Eye (tissue), 1 donor: ENCODE results near the gene CACNA1E.

Source experiments
- DNase-seq: peaks from one replicate; pipeline ENCODE4 v3.0.0-alpha.2; 2015

The CACNA1E gene

GRCh38 chr1:181485287-181486097, 2.2 kb downstream of the CACNA1E start:
- DNase-seq = peak; percentile 80

DNA sequence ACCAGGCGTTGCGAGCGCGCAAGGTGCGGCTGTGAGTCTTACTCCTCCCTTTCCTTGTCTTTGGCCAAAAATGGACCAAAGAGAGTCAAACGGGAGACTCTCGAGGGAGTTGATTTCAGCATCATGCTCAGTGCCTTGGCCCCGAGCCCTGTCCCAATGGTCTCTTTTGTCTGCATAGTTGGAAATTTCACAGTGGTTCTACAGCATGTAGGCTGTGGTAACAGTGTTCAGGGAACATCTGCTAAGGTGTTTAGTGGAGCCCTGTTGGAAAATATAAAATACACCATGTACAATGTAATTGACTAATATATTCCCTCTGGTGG, 2.7 kb downstream of the CACNA1E start:
- DNase-seq = no peak

DNA sequence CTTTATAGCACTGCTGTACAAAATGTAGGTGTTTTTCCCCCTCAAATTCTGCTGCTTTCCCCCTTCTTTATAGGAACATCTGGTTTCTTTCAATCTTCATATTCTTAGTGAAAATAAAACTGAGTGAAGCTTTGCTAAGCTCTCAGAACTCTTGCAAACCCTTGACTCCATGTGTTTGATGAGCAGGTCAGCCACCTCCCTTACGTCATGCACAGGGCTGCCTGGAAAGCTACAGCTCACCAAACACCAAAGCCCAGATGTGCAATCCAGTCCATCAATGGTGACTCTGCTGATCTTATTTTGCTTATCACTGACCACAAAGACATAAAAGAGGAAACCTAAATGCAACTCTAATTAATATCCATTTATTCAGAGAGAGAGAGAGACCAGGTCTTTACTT, 5.5 kb downstream of the CACNA1E start:
- no peak for DNase-seq

- no peak for DNase-seq
Measured at GRCh38 chr1:181490276-181490675, 7.0 kb downstream of the CACNA1E start.

GRCh38 chr1:181490740-181491712, 7.7 kb downstream of the CACNA1E start:
- DNase-seq = peak; percentile 43

- no peak for DNase-seq
Measured at GRCh38 chr1:181493166-181493565, 9.8 kb downstream of the CACNA1E start.

- no peak for DNase-seq
Measured at GRCh38 chr1:181493885-181494284, 10.6 kb downstream of the CACNA1E start.

GRCh38 chr1:181496759-181497158, 13.4 kb downstream of the CACNA1E start:
- no peak for DNase-seq

GRCh38 chr1:181497870-181498269, 14.6 kb downstream of the CACNA1E start:
- no peak for DNase-seq

DNA sequence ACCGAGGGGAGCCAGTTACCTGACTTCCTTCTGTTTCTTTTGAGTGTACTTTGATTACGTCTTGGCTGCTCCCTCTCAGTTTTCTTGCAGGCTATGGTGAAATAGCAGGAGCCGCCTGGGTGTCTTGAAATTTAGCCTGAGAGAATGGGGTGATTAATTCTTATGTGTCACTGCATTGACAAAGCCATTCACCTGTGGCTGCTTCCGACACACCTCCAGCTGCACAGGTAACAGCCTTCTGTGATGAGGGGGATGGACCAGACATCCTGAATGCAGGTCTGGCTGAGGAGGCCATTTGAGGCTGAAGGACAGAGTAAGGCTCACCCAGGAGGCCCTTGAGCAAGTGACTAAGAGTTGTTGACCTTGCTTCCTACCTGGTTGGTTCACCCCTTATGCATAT, 16.5 kb downstream of the CACNA1E start:
- no peak for DNase-seq

- no peak for DNase-seq
Measured at GRCh38 chr1:181500636-181501035, 17.3 kb downstream of the CACNA1E start.

DNA sequence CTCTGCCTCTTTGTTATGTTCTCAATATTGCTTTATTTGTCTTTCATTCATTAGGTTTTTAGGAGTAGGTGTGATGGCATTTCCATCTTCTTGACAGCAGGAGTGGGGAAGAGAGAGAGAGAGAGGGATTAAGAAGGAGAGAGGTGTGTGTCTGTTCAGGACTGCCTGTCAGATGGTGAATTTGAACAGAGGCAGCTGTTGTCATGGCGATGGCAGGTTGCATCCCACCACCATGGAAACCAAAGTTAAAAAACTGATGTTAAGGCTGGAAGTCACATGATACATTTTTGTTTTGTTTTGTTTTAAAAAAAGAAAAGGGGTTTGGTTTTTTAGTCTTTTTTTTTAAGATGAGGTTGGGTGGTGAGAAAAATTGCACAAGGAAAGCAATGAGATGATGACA, 18.3 kb downstream of the CACNA1E start:
- DNase-seq = no peak

- DNase-seq = no peak
Measured at GRCh38 chr1:181503171-181503810, 20.0 kb downstream of the CACNA1E start.

DNA sequence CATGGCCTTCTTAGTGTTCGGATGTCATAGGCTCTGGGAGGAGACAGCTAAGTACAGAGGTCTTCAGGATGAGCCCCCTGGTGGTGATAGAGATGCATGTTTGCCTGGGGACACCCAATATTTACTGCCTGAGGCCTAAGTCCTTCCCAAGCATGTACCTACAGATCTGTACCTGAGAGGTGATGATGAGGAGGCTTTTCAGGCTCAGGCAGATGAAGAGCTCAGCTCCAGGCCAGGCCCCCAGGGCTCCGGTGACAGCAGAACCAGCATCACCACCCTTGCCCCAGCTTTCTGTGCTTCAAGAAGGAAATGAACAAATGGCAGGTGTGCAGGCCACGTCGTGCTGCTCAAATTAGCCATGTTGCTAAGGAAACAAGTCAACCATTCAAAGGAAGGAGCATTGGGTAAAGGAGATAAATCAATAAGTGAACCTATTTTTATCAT, 21.1 kb downstream of the CACNA1E start:
- DNase-seq = peak; percentile 63

DNA sequence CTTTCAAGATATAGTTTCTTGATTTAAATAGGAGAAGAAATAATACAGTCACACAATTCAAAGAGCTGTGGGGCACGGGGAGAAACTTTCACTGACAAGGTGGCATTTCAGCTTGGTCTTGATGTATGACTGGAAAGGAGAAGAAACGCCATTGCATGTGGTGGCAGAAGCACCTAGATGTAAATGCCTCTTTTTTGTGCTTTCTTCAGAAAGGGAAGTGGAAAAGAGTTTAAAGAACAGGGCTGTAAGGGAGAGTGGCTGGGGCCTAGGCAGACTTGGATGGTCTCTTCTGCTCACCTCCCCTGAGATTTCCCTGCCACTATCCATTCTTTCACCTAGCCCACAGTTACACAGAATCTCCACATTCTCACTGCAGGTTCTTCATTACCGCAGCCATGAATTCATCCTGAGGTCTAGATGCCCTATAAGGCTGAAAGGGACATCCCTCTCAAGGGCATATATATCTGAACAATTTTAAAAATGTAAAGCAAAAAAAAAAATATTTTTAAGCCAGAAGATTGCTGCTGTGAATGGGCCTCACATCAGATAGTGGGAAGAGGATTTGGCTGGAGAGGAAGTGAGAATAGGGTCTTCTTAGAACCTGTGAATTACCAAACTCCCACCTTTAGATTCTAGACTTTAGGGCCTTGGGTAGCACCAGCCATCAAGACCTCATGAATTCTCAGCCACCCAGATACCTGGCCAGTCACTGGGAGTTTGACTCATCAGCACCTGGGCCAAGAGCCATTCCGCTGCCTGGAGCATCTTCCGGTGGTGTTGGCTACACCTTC, 23.4 kb downstream of the CACNA1E start:
- no peak for DNase-seq

- no peak for DNase-seq
Measured at GRCh38 chr1:181508486-181509165, 25.3 kb downstream of the CACNA1E start.

GRCh38 chr1:181513786-181514297, 30.5 kb downstream of the CACNA1E start:
- DNase-seq = no peak

GRCh38 chr1:181514298-181515290, 31.3 kb downstream of the CACNA1E start:
- no peak for DNase-seq

GRCh38 chr1:181516706-181517105, 33.4 kb downstream of the CACNA1E start:
- no peak for DNase-seq

DNA sequence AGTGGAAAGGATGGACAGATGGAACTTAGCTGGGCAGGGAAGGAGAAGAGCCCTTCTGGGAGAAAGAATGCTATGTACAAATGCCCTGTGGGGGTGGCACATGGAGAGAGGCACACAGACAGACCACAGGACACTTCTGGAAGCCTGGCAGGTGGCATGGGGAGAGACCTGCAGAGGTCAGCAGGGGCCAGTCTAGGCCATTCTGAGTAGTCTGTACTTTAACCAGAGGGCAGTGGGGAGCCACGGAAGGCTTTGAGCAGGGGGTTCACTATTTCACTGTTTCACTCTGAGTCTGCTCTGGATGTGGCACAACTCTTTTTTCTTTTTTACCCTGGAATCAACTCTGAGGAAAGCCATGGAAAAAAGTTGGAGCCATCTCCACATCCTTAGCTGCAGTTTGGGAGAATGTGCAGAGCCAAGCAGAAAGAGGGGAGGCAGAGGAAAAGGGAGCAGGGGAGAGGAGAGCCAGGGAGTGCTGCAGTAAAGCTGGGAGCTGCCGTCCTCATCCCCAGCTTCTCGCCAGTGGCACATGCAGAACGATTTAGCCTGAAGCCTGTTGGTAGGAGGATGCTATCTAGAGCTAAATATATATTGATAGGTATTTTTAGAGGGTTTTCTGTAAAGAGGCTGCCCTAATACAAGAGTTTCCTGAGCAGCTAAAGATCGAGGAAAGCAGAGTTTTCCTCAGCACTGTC, 34.0 kb downstream of the CACNA1E start:
- DNase-seq = no peak
